MM.1S (cell line): ENCODE data around the gene SETDB2.

Source experiments
- DNase-seq: peaks from one replicate; pipeline ENCODE4 v3.0.0-alpha.2; 2015
- H2AFZ ChIP-seq: fragments of 300-600 bp; sonication (generic); 2 replicates; pipeline ENCODE4 v1.6.0; 2016; ENCODE audit warnings: antibody characterized with exemption, low read length
- H3F3A ChIP-seq: fragments of 300-600 bp; sonication (generic); 2 replicates; pipeline ENCODE4 v1.6.1; 2016; ENCODE audit warnings: mild to moderate bottlenecking, antibody characterized with exemption, low read length, moderate library complexity, mixed read lengths; ENCODE audit not compliant: insufficient read depth
- H3K27ac ChIP-seq: fragments of 300-600 bp; sonication (generic); 2 replicates; pipeline ENCODE4 v1.5.1; 2016; ENCODE audit warnings: mild to moderate bottlenecking, low read length
- H3K27me3 ChIP-seq: fragments of 300-600 bp; sonication (generic); replicated peaks from 2 replicates; pipeline ENCODE4 v1.6.0; 2016; ENCODE audit warnings: low read length; ENCODE audit not compliant: insufficient read depth
- H3K36me3 ChIP-seq: fragments of 300-600 bp; sonication (generic); replicated peaks from 2 replicates; pipeline ENCODE4 v1.6.1; 2016; ENCODE audit warnings: mild to moderate bottlenecking, low read length, mixed read lengths; ENCODE audit not compliant: insufficient read depth
- H3K4me1 ChIP-seq: fragments of 300-600 bp; sonication (generic); 2 replicates; pipeline ENCODE4 v1.6.1; 2016; ENCODE audit warnings: low read length, mixed read lengths
- H3K4me2 ChIP-seq: fragments of 300-600 bp; sonication (generic); 2 replicates; pipeline ENCODE4 v1.6.0; 2016; ENCODE audit warnings: low read depth, low read length
- H3K4me3 ChIP-seq: fragments of 300-600 bp; sonication (generic); 2 replicates; pipeline ENCODE4 v1.5.1; 2016; ENCODE audit warnings: low read length, mixed read lengths
- H3K79me2 ChIP-seq: fragments of 300-600 bp; sonication (generic); 2 replicates; pipeline ENCODE4 v1.6.1; 2016; ENCODE audit warnings: mixed run types, low read length, mixed read lengths
- H3K9ac ChIP-seq: fragments of 300-600 bp; sonication (generic); 2 replicates; pipeline ENCODE4 v1.6.1; 2016; ENCODE audit warnings: low read length, mixed read lengths
- H3K9me2 ChIP-seq: fragments of 300-600 bp; sonication (generic); replicated peaks from 2 replicates; pipeline ENCODE4 v1.6.1; 2016; ENCODE audit warnings: mild to moderate bottlenecking, low read length, mixed read lengths; ENCODE audit not compliant: insufficient read depth
- H3K9me3 ChIP-seq: fragments of 300-600 bp; sonication (generic); replicated peaks from 2 replicates; pipeline ENCODE4 v1.6.1; 2016; ENCODE audit warnings: mild to moderate bottlenecking, low read length, mixed read lengths; ENCODE audit not compliant: insufficient read depth
- H4K20me1 ChIP-seq: fragments of 300-600 bp; sonication (generic); 2 replicates; pipeline ENCODE4 v1.6.1; 2016; ENCODE audit warnings: mild to moderate bottlenecking, low read length, moderate library complexity, mixed read lengths; ENCODE audit not compliant: insufficient read depth
- CTCF ChIP-seq: fragments of 300-600 bp; sonication (generic); IDR thresholded peaks from 2 replicates; pipeline ENCODE4 v1.5.1; 2016; ENCODE audit warnings: antibody characterized with exemption, low read length, mixed read lengths
- EZH2 ChIP-seq: fragments of 300-600 bp; sonication (generic); optimal IDR thresholded peaks from 2 replicates; pipeline ENCODE3; 2017; ENCODE audit warnings: low read depth, mild to moderate bottlenecking, antibody characterized with exemption, low read length, mixed read lengths
- EZH2phosphoT487 ChIP-seq: fragments of 300-600 bp; sonication (generic); IDR thresholded peaks from 2 replicates; pipeline ENCODE4 v1.6.1; 2018; ENCODE audit warnings: antibody characterized with exemption, low read length

Gene SETDB2

GRCh38 chr13:49472186-49472585, 28.1 kb downstream of the SETDB2 start:
- no peaks in the 10 kb centered on the region for H3K36me3 ChIP-seq
- no peaks in the 10 kb centered on the region for H3K9me3 ChIP-seq
- no peak overlapping the region for H3K4me2 ChIP-seq
- H3K4me1 ChIP-seq = no peaks in the 10 kb centered on the region
- H3K9ac ChIP-seq = no peak overlapping the region
- H3K9me2 ChIP-seq = no peaks in the 10 kb centered on the region
- no peaks in the 10 kb centered on the region for H4K20me1 ChIP-seq
- TF ChIP-seq CTCF (no peak), EZH2phosphoT487 (no peak), EZH2 (no peak)
- H3K27me3 ChIP-seq = no peaks in the 10 kb centered on the region
- no peak for DNase-seq
- no peak overlapping the region for H3K27ac ChIP-seq
- no peaks in the 10 kb centered on the region for H3F3A ChIP-seq
- no peaks in the 10 kb centered on the region for H3K79me2 ChIP-seq
- no peak overlapping the region for H2AFZ ChIP-seq
- no peak overlapping the region for H3K4me3 ChIP-seq

- Histone ChIP-seq H3K36me3 (no peaks in the 10 kb centered on the region), H3K9me3 (no peaks in the 10 kb centered on the region), H4K20me1 (no peaks in the 10 kb centered on the region), H3K27ac (no peak overlapping the region), H3K9ac (no peak overlapping the region), H3K4me3 (no peak overlapping the region), H3K4me1 (no peaks in the 10 kb centered on the region), H3K79me2 (no peaks in the 10 kb centered on the region), H3K4me2 (no peak overlapping the region), H3F3A (no peaks in the 10 kb centered on the region), H3K27me3 (no peaks in the 10 kb centered on the region), H3K9me2 (no peaks in the 10 kb centered on the region), H2AFZ (no peak overlapping the region)
- DNase-seq = no peak
- TF ChIP-seq EZH2phosphoT487 (no peak), EZH2 (no peak), CTCF (no peak)
Measured at GRCh38 chr13:49476529-49476928, 32.5 kb downstream of the SETDB2 start.

- Histone ChIP-seq H3K9ac (no peak overlapping the region), H3K36me3 (no peaks in the 10 kb centered on the region), H3K4me1 (no peaks in the 10 kb centered on the region), H3K4me2 (no peak overlapping the region), H3F3A (no peaks in the 10 kb centered on the region), H3K79me2 (no peaks in the 10 kb centered on the region), H3K9me3 (no peaks in the 10 kb centered on the region), H3K4me3 (no peak overlapping the region), H3K27ac (no peak overlapping the region), H2AFZ (no peak overlapping the region), H3K9me2 (no peaks in the 10 kb centered on the region), H3K27me3 (no peaks in the 10 kb centered on the region), H4K20me1 (no peaks in the 10 kb centered on the region)
- no peak for DNase-seq
- TF ChIP-seq CTCF (no peak), EZH2phosphoT487 (no peak), EZH2 (no peak)
Measured at GRCh38 chr13:49481788-49482187, 37.7 kb downstream of the SETDB2 start.
